Stimulated activated CD8-positive, alpha-beta memory T cell treated with anti-CD3 and anti-CD28 coated beads, Interleukin-7, amount 100 ng/mL, for 1 hour (primary cell): ENCODE data around the gene TTC23.

ENCODE experiments used
- DNase-seq, 2 donors: peaks; one replicate each; pipeline ENCODE4 v3.0.0-alpha.2; 2020; ENCODE audit warnings: low read depth in 2 of 2

Gene TTC23

DNA sequence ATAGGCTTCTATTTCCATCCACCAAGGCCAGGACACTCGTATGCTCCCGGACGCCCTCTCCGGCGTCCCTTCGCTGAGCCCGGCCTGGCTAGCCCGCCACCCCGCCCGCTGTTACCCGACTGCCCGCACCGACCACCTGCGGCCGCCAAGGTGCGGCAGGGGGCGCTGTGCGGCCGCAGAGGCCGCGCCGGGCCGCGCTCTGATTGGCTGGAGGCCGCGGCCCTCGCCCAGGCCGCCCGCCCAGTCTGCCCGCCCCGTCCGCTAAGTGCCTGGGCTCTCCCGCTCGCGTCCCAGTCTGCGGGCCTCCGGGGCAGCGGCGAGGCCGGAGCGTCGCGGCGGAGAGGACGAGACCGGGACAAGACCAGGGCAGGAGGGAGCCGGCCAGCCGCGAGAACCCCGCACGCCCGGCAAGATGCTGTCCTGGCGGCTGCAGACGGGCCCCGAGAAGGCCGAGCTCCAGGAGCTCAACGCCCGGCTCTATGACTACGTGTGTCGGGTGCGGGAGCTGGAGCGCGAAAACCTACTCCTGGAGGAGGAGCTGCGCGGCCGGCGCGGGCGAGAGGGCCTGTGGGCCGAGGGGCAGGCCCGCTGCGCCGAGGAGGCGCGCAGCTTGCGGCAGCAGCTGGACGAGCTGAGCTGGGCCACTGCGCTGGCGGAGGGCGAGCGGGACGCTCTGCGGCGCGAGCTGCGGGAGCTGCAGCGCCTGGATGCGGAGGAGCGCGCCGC, 144.4 kb downstream of the TTC23 start, which contains the start of gene SYNM:
TSS of gene SYNM (plus strand) at position 293 of the 726 bp plus-strand sequence. CDS start at position 413, 120 bp downstream.
- no peak for DNase-seq

DNA sequence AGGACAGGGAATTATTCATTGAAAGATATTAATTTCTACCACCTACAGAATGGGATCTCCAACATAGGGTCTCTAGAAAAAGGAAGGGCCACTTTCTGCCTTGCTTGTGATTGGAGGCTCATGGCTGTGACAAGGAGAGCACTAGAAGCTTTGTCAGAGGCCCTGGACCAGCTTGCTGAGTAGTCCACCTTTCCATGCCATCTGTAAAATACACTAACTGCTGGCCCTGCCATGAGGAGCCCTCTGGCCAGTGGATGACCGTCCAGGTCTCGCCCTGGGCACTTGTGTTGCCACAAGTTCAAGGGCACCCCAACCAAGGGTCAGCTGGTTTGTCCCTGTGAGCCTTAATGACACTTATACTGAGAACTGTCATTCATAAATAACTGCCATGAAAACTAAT, 146.1 kb downstream of the TTC23 start:
- no peak for DNase-seq

DNA sequence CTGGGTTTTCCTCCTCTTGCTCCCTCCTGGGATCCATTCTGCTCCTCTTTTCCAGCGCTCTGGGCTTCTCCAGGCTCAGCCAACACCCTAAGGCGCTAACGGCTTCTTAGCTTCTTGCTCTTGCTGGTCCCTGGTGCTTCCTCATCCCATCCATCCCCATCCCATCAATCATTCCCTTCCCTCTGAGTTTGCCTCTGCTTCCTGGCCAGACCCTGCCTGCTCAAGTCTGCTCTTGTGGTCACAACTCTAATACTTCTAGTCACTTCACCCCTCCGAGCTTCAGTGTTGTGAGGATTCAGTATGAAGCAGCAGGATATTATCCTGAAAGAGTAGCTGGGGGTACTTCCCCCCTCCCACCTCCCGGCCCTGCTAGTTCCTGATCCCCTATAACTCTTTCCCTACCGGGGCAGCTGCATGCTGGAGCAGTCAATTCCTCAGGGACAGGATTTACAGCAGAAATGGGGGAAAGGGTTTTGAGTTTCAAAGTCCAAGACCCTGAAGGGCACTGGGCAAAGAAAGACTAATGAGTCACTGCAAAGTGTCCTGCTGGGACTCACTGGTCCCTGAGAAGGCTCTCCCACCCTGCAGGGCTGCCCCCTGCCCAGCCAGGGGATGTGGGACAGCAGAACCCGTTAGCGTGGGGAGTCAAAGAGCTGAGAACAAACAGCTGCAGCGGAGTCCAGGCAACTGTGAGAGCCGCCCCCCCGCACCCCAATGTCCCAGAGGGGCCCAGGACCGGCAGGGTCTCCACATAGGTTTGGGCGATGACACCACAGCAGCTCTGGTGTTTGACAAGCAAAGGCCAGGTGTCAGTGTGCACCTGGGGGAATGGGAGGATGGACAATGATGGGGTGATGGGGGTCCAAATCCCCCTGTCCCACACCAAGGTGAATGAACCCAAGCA, 146.8 kb downstream of the TTC23 start:
- DNase-seq: no peak

DNA sequence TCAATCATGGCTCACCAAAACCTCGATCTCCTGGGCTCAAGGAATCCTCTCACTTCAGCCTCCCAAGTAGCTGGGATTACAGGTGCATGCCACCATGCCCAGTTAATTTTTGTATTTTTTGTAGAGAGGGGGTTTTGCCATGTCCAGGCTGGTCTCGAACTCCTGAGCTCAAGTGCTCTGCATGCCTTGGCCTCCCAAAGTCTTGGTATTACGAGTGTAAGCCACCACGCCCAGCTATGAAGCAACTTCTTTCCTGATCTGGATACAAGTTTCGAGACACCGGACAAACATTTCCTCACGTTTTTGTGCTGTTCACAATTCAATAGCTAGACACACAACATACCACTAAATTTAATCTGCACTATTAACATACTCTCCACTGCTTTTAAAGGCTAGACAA, 147.9 kb downstream of the TTC23 start:
- no peak for DNase-seq

DNA sequence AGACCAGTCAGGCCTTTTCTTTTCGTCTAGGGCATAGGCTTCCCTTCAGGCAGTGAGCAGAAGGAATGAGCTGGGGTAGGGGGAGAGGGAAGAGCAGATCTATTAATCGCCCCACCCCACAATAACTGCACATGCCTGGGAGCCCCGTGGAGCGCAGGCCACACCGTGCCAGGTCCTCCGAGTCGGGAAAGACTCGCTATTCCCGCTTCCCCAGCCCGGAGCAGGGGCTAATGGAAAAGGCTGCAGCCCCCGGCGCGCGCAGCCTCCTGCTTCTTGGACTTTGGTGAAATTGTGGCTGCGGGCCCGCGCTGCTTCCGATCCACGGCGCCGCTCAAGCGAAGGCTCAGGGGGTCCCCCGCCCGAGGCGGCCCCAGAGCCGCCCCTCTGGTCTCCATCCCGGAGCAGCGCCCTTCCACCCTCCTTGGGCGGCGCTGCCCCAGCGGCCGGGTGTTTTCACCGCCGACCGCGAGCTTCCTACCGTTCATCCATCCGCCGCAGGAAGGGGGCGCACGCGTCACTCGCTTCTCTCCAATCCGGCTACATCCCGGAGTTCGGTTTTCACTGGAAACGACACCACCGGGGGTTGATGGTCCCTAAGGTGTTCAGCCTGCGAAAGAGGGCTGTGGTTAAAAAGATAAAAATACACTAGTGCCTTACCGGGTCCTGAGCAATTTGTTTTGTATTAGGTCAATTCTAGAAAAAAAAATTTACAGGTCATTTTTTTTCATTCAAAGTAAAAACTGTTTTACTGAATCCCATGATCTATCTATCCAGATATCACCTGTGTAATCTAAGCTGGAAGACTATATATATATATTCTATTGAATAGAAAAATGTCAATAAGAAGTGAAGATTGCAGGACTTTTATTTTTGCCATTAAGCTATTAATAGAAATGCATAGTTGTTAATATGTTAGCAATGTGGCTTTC, 148.9 kb downstream of the TTC23 start:
- peak in 1 of 2 donors; percentile 17 for DNase-seq

DNA sequence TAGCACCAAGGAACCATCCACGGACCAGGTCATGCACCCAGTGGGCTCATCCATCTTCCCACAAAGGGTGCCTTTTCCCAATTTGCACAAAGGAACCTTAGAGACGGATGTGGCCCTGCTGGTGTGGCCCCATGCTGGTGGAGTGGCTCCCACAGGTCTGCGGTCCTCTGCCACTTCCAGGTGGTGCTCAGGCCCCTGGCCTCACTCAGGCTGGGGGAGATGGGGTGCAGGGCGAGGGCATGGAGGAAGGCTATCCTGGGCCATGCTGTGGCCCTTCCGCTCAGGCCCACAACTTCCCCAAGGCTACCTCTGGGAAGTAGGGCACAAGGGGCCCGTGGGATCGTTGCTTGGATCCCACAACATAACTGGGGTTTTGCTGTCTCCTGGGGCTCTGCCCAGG, 149.7 kb downstream of the TTC23 start:
- DNase-seq: no peak

DNA sequence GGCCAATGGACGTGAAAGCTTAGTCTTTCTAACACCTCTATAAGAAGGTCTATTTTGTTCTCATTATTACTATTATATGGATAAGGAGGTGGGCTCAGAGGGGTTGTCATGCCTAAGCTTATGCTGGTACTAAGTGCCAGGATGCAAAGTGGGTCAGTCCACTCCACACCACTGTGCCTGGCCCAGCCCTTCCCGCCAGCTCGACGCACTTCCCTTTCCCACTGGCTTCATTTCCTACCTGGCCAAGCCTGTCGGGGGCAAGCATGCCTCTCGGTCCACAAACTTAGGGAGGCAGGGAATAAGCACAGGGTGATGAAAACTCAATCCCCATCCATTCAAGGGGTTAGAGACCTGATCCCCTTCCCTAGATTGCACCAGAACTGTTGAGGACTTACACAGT, 150.4 kb downstream of the TTC23 start:
- DNase-seq: no peak

DNA sequence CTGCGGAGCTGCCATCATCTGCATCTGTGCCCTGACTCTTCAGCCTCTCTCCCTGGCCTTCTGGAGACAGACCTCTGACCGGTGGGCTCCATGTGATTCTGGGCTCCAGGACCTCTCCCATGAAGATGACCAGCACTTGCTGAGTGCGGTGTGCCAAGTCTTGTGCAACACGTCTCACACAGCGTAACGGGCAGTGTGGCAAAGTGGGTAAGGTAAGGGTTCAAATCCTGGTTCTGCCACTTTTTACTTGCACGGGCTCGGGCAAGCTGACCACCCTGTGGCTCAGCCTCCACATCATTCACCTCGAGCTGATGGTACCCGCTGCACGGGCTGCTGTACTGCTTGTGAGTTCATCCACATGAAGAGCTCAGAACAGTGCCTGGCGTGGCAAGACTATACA, 151.0 kb downstream of the TTC23 start:
- no peak for DNase-seq

DNA sequence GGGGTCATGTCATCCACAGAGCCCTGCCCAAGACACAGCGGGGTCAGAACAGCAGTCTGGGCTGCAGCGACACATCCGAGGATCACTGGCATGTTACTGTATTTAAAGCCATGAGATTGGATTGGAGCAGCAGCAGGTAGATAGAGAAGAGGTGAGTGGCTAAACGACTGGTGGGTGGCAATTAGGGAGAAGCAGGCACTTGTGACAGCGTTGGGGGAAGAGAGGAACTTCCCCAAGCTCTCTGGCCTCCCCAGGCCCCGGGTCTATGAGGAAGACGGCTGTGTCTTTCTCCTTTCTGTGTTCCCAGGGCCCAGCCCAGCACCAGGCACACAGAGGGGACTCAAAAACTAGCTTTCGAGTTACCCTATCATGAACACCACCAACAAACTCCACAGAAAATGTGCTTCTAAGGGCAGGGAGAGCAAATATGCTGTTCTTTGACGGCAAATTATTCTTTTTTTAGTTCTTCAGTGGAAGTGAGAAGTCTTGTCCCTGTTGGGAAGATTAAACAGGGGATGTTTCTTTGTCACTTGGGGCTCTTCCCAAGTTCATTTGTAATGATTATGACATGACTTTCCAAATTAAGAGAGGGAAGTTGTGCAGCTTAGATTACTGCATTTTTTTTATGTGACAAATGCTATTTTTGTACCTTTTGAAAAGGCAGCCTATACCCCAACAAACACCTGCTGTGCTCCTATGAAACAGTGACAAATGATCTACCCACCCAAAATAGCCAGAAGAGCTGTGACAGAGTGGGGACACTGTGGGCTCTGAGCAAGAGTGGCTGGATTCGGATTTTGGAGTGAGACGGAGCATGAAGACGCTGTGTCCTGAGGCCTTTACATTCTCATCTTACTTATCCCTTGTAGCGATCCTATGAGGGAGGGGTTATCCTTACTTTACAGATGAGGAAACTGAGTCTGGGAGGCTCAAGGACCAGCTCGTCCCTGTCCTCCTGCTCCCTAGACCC, 151.7 kb downstream of the TTC23 start:
- DNase-seq: no peak

DNA sequence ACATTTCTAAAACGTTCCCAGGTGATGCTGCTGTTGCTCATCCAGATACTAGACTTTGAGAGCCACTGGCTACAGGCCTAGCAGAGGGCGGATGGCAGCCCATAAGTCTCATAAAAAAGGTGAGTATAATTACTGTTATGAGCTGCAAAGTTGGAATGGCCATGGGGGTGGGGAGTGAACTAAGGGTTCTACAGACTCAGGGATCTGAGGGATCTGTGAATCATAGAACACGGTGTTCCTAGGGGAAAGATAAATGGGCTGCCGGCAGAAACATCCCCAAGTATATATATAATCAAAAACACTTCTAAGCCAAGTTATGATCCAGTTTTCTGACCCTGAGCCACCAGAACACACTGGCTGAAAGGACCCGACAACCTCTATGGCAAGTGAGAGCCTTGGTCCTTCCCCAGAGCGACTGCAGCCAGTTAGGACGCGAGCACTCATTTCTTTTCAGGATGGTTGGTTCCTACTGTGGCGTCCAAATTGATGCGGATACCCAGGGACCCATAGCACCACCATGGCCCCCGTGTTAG, 152.4 kb downstream of the TTC23 start:
- no peak for DNase-seq

DNA sequence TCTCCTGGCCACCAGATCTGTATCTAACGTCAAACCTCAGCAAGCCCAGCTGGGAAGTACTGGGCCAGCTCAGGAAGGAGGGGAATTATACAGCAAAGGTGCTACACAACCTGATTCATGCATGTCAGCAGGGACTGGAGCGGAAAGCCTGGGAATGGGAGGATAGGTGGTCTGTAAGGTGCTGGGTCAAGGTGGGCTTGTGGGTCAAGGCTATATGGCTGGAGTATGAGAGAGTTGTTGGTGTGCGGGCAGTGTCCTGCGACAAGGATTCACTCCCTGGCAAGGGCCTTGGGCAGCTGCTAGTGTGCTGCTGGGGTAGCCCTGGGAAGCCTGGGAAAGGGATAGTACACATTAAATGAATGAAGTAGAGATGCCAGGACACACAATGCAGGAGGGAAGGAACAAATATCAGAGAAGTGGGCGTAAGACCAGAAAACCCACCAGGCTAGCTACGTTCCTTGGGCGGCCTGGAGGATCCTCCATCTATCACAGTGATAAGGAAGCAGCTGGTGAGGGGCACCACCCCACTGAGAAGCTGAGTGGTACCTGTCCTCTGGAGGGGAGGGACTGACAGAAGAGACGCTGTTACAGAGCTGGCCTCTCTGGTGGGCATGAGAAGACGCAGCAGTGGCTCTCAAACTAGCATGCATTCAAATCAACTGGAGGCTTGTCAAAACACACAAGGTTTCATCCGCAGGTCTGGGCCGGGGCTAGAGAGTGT, 153.0 kb downstream of the TTC23 start:
- no peak for DNase-seq

DNA sequence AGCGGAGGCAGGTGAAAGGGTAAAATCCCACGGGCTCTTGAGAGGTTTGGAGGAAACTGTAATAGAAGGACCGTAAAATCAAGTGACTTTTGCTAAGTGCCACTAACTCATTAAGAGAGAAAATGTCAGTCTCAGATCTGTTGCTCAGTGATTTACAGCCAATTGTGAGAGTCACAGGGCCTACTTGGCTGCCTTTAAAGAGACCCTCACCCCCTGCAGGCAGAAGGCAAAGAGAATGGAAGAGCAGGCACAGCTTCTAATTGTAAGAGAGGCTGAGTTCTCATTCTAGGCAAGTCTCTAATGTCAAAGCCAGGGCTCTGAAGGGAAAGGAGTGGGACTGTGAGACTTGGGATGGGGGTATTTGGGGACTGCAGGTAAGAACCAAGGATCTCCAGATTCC, 153.8 kb downstream of the TTC23 start:
- DNase-seq: no peak

DNA sequence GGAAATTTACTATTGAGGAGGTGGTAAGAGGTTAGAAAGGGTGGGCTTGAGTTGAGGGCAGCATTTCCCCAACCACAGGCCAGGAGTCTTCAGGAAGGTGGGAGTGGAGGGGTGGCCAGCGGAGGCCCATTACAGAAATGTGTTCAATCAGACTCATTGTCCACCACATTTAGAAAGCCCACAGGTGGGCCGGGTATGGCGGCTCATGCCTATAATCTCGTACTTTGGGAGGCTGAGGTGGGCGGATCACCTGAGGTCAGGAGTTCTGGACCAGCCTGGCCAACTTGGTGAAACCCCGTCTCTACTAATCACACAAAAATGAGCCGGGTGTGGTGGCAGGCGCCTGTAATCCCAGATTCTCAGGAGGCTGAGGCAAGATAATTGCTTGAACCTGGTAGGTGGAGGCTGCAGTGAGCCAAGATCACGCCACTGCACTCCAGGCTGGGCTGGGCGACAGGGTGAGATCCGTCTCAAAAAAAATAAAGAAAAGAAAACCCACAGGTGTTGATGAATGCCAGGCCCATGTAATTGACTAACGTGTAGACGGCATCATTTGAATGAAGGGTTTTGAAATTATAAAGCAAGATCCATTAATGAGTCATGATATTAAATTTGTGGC, 156.7 kb downstream of the TTC23 start:
- no peak for DNase-seq

DNA sequence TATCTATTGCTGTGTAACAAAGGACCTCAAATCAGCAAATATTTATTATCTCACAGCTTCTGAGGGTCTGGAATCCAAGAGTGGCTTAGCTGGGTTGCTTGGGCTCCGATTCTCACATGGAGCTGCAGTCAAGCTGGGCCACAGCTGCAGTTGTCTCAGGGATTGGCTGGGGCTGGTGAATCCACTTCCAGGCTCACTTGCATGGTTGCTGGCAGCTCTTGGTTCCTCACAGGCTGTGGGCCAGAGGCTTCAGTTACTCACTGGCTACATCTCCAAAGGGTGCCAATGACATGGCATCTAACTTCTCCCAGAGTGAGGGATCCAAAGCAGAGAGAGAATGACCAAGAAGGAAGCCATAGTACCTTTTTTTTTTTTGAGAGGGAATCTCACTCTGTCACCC, 158.4 kb downstream of the TTC23 start:
- DNase-seq: no peak

DNA sequence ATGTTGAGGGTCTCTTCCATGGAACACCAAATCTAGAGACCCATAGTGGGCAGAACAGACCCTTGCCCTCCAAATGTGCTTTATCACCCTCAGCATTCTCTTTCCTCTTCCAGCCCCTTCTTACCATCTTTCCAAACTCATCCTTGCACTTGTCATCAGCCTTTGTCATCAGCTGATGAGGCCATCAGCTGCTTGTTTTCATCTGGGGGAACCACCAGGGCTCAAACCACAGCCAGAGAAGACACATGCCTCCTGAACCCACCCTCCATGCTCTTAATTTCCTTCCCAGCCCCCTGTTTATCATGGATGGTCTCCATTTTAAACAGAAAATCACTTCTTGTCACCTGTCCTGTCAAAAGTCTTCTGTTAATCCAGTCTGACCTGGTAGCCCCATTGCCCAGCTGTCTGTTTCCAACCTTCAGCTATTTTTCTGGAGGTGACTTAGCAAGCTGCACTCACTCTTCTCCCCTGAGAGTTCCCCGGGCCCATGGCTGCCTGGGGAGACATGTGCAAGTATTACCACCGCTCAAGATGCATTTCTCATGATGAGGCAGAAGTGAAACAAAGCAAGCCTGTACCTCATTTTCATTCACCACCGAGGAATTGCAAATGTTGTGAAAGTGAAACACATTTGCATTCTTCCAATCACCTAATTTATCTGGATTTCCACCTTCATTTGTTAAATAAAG, 159.2 kb downstream of the TTC23 start:
- no peak for DNase-seq

DNA sequence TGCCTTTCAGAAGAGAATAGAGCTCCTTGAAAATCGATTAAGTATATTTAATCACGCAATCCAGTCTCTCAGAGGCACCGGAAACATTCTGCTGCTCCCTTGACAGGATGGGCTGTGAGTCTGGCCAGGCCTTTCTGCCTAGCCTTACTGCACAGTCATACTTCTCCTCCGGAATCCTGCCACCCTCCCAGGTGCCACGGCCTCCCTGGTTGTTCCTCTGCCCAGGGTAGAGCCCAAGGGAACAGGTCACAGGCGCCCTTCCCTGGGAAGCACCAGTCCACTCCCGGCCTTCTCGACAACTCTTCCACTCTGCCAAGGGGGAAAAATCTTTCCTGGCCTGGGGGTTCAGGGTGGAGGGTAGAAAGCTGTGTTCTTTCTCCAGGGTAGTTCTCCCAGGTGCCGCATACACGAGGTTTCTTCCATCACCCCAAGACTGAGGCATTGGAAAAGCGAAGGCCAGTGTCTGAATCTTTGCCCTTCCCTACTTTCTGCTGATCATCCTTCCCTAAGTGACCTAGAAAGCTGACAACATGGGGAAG, 161.9 kb downstream of the TTC23 start:
- no peak for DNase-seq

DNA sequence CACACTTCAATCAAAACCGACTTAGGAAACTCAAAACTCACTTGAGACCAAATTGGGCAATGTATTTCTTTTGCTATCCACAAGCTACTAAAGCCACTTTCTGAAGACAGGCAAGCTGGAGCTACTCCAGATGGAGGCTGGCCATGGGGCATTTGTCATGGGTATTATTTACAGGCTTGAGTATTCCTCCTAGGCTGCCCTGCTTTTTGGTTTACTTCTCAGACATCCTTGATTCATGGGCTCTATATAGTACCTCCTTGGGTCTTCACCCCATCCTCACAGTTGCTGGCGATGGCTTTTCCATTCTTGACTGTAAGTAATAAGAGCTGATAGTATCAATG, 163.1 kb downstream of the TTC23 start:
- DNase-seq: no peak
